ENCODE measurements around the gene ST6GALNAC3.

DNA sequence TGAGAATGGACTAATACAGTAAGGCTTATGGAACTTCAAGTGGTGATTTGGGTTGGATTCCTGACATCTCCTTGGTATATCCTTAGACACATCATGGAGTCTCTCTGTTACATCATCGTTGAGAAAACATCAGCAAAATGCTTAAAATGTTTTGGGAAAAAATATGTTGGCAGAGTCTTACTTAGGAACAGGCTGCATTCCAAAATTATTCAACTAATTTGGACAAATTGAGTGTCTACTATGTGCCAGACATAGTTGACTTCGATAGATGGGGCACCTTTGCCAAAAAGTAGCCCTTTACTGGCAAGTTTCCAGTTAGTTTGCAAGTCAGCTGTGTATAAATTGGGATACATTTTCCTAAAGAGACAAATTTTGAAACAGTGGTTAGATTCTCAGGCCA lies 539.3 kb downstream of the ST6GALNAC3 start:
- TF ChIP-seq POLR2A (IDR thresholded peaks at IDR 0.05; ENCODE audit: borderline replicate concordance, extremely low read depth, insufficient read depth, insufficient read length), result no peak
- TF ChIP-seq POLR2AphosphoS5 (IDR thresholded peaks at IDR 0.05; ENCODE audit: low read depth, low read length), result no peak
- no peak for TF ChIP-seq CEBPB (IDR thresholded peaks at IDR 0.05; ENCODE audit: low read depth)
- TF ChIP-seq, protein P1, sequence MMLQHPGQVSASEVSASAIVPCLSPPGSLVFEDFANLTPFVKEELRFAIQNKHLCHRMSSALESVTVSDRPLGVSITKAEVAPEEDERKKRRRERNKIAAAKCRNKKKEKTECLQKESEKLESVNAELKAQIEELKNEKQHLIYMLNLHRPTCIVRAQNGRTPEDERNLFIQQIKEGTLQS (IDR thresholded peaks at IDR 0.05), result no peak
- no peak for TF ChIP-seq ZNF274 (IDR thresholded peaks at IDR 0.05; ENCODE audit: low read depth, low read length)
- TF ChIP-seq, protein P2, sequence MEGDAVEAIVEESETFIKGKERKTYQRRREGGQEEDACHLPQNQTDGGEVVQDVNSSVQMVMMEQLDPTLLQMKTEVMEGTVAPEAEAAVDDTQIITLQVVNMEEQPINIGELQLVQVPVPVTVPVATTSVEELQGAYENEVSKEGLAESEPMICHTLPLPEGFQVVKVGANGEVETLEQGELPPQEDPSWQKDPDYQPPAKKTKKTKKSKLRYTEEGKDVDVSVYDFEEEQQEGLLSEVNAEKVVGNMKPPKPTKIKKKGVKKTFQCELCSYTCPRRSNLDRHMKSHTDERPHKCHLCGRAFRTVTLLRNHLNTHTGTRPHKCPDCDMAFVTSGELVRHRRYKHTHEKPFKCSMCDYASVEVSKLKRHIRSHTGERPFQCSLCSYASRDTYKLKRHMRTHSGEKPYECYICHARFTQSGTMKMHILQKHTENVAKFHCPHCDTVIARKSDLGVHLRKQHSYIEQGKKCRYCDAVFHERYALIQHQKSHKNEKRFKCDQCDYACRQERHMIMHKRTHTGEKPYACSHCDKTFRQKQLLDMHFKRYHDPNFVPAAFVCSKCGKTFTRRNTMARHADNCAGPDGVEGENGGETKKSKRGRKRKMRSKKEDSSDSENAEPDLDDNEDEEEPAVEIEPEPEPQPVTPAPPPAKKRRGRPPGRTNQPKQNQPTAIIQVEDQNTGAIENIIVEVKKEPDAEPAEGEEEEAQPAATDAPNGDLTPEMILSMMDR (IDR thresholded peaks at IDR 0.05 in 2 of 3, conservative IDR thresholded peaks at IDR 0.05 in 1 of 3; ENCODE audit: borderline replicate concordance in 1 of 3, insufficient read depth in 1 of 3, low read depth in 2 of 3, low read length in 2 of 3), result no peak

All from HCT116 (cell line).